ENCODE data around the gene TNNC1. TPM values are rescaled to one million over a fixed set of nuclear protein-coding genes. Genes with fewer than 3 reads are reported as not detected.

The TNNC1 gene
- total RNA-seq, 1 experiment from 2014 or later: 5.6 TPM

- Histone ChIP-seq H3K14ac (ENCODE audit: insufficient read depth, low read length) (no peak overlapping the region), H3K56ac (ENCODE audit: insufficient read length, low read depth, low read length) (no peak overlapping the region), H3K79me2 (ENCODE audit: insufficient read depth, low read length) (no peaks in the 10 kb centered on the region), H3K23ac (ENCODE audit: insufficient read length, low read depth, low read length) (no peak overlapping the region), H3K4me1 (ENCODE audit: insufficient read depth, low read length) (no peaks in the 10 kb centered on the region), H3K18ac (ENCODE audit: insufficient read length, low read depth, low read length) (no peak overlapping the region), H3K9me3 (ENCODE audit: control insufficient read depth, low read depth, low read length) (no peaks in the 10 kb centered on the region), H2BK20ac (ENCODE audit: low read depth, low read length, poor library complexity, severe bottlenecking) (no peak overlapping the region), H2AFZ (ENCODE audit: low read length) (no peak overlapping the region), H3K23me2 (ENCODE audit: insufficient read length, low read depth, low read length, poor library complexity, severe bottlenecking) (no peaks in the 10 kb centered on the region), H2BK5ac (ENCODE audit: insufficient read length, low read length) (no peak overlapping the region), H4K5ac (ENCODE audit: insufficient read length, low read depth, low read length) (no peak overlapping the region), H3K9ac (ENCODE audit: extremely low read depth, insufficient read length, low read length) (no peak overlapping the region), H3K27ac (ENCODE audit: insufficient read length, low read depth, low read length) (no peak overlapping the region), H3K4ac (ENCODE audit: low read depth, low read length) (no peak overlapping the region), H4K91ac (ENCODE audit: insufficient read length, low read depth, low read length) (no peak overlapping the region), H4K8ac (replicated peaks; ENCODE audit: insufficient read length, low read depth, low read length) (no peak overlapping the region), H2BK15ac (ENCODE audit: low read depth, low read length) (no peak overlapping the region), H3K4me2 (ENCODE audit: insufficient read depth, insufficient read length, low read length) (no peak overlapping the region), H2AK5ac (ENCODE audit: insufficient read length, low read length) (no peak overlapping the region), H4K20me1 (ENCODE audit: control insufficient read depth, insufficient read depth, insufficient read length) (no peaks in the 10 kb centered on the region), H3T11ph (ENCODE audit: low read length) (no peak overlapping the region), H3K27me3 (ENCODE audit: insufficient read depth, low read length) (no peaks in the 10 kb centered on the region), H2BK120ac (ENCODE audit: low read depth, low read length, poor library complexity, severe bottlenecking) (no peak overlapping the region), H3K79me1 (ENCODE audit: insufficient read depth, low read depth, low read length, poor library complexity, severe bottlenecking) (no peaks in the 10 kb centered on the region), H2BK12ac (ENCODE audit: insufficient read length, low read depth, low read length) (no peak overlapping the region)
- peak overlapping the region in 1 of 3 experiments; percentile 23; a peak in 1 of 7 replicates for H3K27ac Mint-ChIP-seq
- H3K36me3 Mint-ChIP-seq (ENCODE audit: insufficient read depth in 1 of 3, low read depth in 3 of 3): no peaks in the 10 kb centered on the region
- H3K27me3 Mint-ChIP-seq (ENCODE audit: low read depth): peaks cover 2% of the 10 kb centered on the region; the same call in 1 of the 2 replicates
- no peak for TF ChIP-seq CTCF (conservative IDR thresholded peaks at IDR 0.05)
- H3K4me3 Mint-ChIP-seq: no peak overlapping the region
- no CpG with 5 or more reads among the region's 4 CpGs for WGBS (ENCODE audit: extremely low coverage, insufficient read length, low lambda C conversion rate)
- DNase-seq: no peak
- no peaks in the 10 kb centered on the region for H3K9me3 Mint-ChIP-seq
- peaks cover 14 to 30% of the 10 kb centered on the region in 2 experiments for H3K4me1 Mint-ChIP-seq
These were observed 21.1 kb downstream of the TNNC1 start for GRCh38 chr3:52432691-52433141.
